ENCODE results near the gene SLC2A5.

SLC2A5 gene

GRCh38 chr1:9059891-9060744 is 9.3 kb downstream of the SLC2A5 start:
- Histone ChIP-seq H3K4me2 (ENCODE audit: insufficient read depth, low read length) (no peak overlapping the region), H3K79me2 (ENCODE audit: insufficient read depth, low read length) (no peaks in the 10 kb centered on the region), H3K36me3 (ENCODE audit: insufficient read depth, low read length) (no peaks in the 10 kb centered on the region), H4K20me1 (ENCODE audit: insufficient read depth, low read length) (no peaks in the 10 kb centered on the region), H3K4me3 (ENCODE audit: low read depth in 1 of 2, low read length in 2 of 2) (no peak overlapping the region), H3K27ac (ENCODE audit: low read length) (no peak overlapping the region), H2AFZ (ENCODE audit: low read depth, low read length) (no peak overlapping the region), H3K4me1 (ENCODE audit: insufficient read depth, low read length) (no peaks in the 10 kb centered on the region), H3K27me3 (ENCODE audit: insufficient read depth, low read length, poor library complexity) (no peaks in the 10 kb centered on the region), H3K9me3 (ENCODE audit: insufficient read depth, low read length, severe bottlenecking) (no peaks in the 10 kb centered on the region), H3K9ac (ENCODE audit: low read depth, low read length) (no peak overlapping the region)
- DNase-seq (no peak), ATAC-seq (ENCODE audit: insufficient read depth, low read depth) (no peak)
- TF ChIP-seq CTCF (IDR thresholded peaks at IDR 0.05; ENCODE audit: borderline replicate concordance, extremely low read depth, low read length, poor library complexity, severe bottlenecking) = no peak
- TF ChIP-seq EZH2 (IDR thresholded peaks at IDR 0.05; ENCODE audit: borderline replicate concordance, low read depth, low read length, severe bottlenecking) = no peak

- Histone ChIP-seq H3K36me3 (ENCODE audit: insufficient read depth, low read length) (no peaks in the 10 kb centered on the region), H3K4me1 (ENCODE audit: insufficient read depth, low read length) (no peaks in the 10 kb centered on the region), H3K9ac (ENCODE audit: low read depth, low read length) (no peak overlapping the region), H3K4me3 (ENCODE audit: low read depth in 1 of 2, low read length in 2 of 2) (no peak overlapping the region), H3K4me2 (ENCODE audit: insufficient read depth, low read length) (no peak overlapping the region), H3K79me2 (ENCODE audit: insufficient read depth, low read length) (no peaks in the 10 kb centered on the region), H3K9me3 (ENCODE audit: insufficient read depth, low read length, severe bottlenecking) (no peaks in the 10 kb centered on the region), H2AFZ (ENCODE audit: low read depth, low read length) (no peak overlapping the region), H3K27me3 (ENCODE audit: insufficient read depth, low read length, poor library complexity) (no peaks in the 10 kb centered on the region), H4K20me1 (ENCODE audit: insufficient read depth, low read length) (no peaks in the 10 kb centered on the region), H3K27ac (ENCODE audit: low read length) (no peak overlapping the region)
- no peak for TF ChIP-seq EZH2 (IDR thresholded peaks at IDR 0.05; ENCODE audit: borderline replicate concordance, low read depth, low read length, severe bottlenecking)
- TF ChIP-seq CTCF (IDR thresholded peaks at IDR 0.05; ENCODE audit: borderline replicate concordance, extremely low read depth, low read length, poor library complexity, severe bottlenecking) = no peak
- DNase-seq (no peak), ATAC-seq (ENCODE audit: insufficient read depth, low read depth) (no peak; the same call in 2 of the 3 replicates)
Observed at GRCh38 chr1:9058465-9058864, 11.0 kb downstream of the SLC2A5 start.

- DNase-seq (no peak), ATAC-seq (ENCODE audit: insufficient read depth, low read depth) (0 out of 3 replicates have a peak, but pooled peaks have one; percentile 22)
- Histone ChIP-seq H3K4me1 (ENCODE audit: insufficient read depth, low read length) (no peaks in the 10 kb centered on the region), H3K79me2 (ENCODE audit: insufficient read depth, low read length) (no peaks in the 10 kb centered on the region), H3K27ac (ENCODE audit: low read length) (no peak overlapping the region), H3K27me3 (ENCODE audit: insufficient read depth, low read length, poor library complexity) (no peaks in the 10 kb centered on the region), H3K9ac (ENCODE audit: low read depth, low read length) (no peak overlapping the region), H3K9me3 (ENCODE audit: insufficient read depth, low read length, severe bottlenecking) (no peaks in the 10 kb centered on the region), H3K4me2 (ENCODE audit: insufficient read depth, low read length) (no peak overlapping the region), H4K20me1 (ENCODE audit: insufficient read depth, low read length) (no peaks in the 10 kb centered on the region), H3K36me3 (ENCODE audit: insufficient read depth, low read length) (no peaks in the 10 kb centered on the region), H2AFZ (ENCODE audit: low read depth, low read length) (no peak overlapping the region), H3K4me3 (ENCODE audit: low read depth in 1 of 2, low read length in 2 of 2) (no peak overlapping the region)
- no peak for TF ChIP-seq EZH2 (IDR thresholded peaks at IDR 0.05; ENCODE audit: borderline replicate concordance, low read depth, low read length, severe bottlenecking)
- no peak for TF ChIP-seq CTCF (IDR thresholded peaks at IDR 0.05; ENCODE audit: borderline replicate concordance, extremely low read depth, low read length, poor library complexity, severe bottlenecking)
Observed at GRCh38 chr1:9057851-9058250, 11.6 kb downstream of the SLC2A5 start.
